ENCODE data around the gene HOXA6. TPM values are rescaled to one million over a fixed set of nuclear protein-coding genes. Genes with fewer than 3 reads are reported as not detected.

Gene HOXA6
- total RNA-seq, 1 experiment from 2014 or later = 3.7 TPM

DNA sequence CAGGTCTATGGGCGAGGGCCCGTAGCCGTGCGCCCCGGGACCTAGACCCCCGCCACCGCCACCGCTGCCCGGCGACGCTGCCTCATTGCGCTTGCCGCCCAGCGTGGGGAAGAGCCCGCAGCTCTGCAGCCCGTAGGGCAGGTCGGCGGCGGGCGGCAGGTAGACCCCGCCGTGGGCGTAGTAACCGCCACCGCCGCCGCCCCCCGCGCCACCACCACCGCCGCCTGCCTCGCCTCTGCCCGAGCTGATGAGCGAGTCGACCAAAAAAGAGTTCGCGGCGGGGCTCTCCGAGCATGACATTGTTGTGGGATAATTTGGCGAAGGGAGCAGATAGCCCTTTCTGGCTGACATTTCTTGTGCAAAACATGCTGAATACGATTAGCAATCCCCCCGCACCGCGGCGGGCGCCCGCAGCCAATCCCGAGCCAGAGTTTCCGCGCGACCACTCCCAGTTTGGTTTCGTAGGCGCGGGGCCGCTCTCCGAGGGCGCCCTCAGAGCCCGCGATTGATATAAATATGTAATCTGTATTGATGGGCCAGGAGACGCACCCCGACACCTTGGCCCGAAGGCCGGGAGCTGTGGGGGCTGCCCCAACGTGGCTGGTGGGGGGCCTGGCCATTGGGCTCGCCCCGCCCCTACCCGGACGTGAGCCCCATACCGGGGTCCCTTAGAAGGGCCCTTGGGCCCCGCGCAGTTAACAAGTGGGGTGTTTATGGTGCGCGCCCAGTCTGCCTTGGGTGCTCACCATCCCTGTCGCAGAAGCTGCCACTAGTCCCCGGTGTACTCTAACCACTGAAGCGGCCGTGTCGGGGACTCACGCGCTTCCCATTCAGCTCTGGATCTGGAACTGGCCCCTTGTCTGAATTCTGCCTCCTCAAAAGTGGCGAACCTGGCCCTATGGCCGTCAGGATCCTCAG lies 26.6 kb upstream of the HOXA6 start, which contains the start of gene HOXA10:
Gene HOXA10, minus strand, starts transcription at position 365 of the 918 bp plus-strand sequence. Its CDS starts 14 bp downstream, at position 351.
- DNase-seq (ENCODE audit: low read depth) = no peak

DNA sequence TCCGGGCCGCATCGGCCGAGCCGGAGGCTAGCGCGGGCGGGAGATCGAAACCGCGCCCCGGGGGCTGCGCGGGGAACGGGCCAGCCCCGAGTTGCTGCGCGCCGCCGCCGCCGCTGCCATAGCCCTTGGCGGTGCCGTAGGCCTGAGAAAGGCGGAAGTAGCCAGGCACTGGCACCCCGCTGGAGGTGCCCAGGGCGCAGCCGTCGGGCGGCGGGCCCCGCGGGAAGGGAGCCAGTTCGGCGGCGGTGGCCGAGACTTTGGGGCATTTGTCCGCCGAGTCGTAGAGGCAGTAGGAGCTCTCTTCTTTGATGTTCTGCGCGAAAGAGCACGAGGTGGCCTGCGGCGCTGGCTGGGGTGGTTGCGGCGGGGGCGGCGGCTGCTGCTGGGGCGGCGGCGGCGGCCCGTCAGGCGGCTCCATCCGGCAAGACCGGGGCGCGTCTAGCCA lies 26.0 kb upstream of the HOXA6 start:
- DNase-seq (ENCODE audit: low read depth) = peak; percentile 65

DNA sequence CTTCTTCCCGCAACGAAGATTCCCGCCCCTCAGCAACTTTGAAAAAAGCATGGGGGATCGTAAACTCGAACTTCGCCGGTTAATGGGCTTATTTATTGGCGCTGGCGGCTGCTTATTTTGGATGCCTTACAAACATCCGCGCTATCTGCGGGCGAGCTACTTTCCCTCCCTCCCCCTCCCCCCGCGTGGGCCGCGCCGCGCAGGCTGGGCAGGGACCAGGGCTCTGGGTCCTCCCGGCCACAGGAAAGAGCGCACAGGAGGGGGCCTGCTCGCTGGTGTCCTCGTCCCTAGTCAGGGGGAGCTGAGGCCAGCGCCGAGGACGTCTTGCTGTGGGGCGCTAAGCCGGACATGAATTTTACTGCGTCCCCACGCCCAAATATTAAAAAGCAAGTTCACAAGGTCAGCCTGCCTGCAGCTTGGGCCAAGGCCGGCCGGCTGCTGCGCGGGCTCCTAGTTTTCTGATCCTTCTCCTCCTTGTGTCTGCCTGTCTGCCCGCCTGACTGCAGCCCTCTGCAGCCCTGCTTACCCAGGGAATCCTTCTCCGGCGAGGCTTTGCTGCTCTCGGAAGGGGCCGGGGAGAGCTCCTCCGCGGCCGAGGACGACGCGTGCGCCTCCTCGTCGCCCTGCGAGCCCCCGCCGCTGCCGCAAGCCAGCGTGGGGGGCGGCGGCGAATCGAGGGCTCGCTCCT lies 25.4 kb upstream of the HOXA6 start:
- DNase-seq (ENCODE audit: low read depth) = peak; percentile 76

DNA sequence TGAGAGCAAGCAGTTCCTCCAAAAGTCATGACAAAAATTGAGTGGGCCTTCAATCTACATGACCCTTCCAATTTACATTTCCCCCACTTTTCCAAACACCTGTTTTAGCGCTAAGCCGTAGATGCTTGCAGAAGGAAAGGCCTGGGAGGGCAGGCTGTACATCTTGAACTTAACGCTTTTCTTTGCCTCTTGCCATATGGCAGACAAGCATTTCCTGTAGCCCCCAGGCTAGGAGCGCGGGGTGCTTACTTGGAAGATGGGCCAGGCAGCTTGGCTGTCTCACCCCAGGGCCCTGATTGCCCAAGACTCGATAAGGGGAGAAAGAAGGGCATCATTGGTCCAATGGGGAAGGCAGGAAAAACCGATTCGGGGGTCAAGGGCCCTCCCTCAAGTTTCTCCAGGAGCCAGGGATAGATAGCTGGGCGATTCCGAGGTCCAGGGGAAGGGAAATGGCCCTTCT lies 24.8 kb upstream of the HOXA6 start:
- DNase-seq (ENCODE audit: low read depth) = peak; percentile 72

DNA sequence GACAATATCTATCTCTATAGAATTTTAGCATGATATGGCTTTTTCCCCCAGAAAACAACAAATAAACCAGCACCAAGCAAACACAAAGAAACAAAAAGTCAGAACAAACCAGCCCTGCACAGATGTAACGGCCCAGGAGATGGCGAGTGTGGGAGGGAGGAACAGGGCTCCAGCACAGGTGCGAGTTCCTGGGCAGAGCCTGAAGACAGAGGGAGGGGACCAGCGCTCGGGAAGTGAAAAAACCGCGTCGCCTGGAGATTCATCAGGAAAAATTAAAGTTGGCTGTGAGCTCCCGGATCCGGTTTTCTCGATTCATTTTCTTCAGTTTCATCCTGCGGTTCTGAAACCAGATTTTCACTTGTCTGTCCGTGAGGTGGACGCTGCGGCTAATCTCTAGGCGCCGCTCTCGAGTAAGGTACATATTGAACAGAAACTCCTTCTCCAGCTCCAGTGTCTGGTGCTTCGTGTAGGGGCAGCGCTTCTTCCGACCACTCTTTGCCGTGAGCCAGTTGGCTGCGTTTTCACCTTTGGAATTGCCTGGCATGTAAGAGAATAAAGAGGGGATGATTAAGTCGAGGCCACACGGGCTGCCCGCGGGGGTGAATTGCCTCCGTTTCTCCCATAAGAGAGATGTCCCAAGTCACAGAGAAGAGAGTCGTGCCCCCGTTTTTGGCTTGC lies 24.2 kb upstream of the HOXA6 start:
- DNase-seq (ENCODE audit: low read depth) = peak; percentile 74

DNA sequence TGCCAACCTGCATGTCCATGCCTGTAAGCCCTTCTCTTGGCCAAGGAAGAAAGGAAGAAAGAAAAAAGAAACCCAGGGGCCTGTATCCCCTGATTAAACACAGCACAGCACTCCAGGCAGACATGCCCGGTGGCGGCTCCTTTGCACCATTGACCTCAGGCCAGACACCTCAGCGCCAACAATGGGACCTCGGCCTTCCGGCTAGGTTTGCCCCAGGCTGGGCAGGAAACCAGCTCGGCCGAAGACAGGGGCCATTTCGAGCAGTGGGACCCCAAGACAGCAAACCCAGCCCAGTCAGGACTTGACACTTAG lies 23.7 kb upstream of the HOXA6 start:
- peak; percentile 72 for DNase-seq (ENCODE audit: low read depth)

DNA sequence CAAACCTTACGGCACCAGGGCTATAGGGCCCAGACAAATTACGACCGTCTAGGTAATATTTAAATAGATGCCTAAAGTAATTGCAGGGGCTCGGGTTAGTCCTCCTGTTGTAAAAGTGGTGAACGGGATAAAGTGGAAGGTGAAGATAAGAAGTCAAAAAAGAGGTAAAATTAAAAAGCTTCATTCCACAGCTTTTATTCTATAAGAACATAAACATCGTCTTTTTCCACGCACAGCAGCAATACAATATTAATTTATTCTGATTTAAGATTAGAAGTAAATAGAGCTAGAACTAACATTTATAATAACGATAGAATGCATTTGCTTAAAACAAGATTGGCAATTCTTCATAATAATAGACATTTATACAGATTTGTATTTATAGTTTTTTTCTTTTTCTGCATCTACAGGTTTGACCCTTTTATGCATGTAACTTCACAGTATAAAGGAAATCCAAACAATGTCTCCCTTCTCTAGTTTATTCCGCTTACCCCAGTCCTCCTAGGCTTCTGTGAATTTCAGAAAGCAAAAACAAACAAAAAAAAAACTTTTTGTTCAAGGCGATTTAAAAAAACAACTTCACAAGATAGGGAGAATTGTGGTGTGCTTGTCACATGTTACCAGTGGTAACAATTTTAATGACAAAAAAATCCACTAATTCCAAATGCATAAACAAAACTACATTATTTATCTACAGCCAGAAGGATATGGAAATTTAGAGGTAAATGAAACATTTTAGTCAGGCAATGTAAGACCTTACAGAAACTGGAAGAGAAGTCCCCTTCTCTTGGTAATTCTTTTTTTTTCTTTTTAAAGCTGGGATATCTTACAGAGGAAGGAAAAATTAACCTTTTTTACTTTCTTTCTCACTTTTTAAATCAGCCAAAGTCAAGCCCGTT lies 23.1 kb upstream of the HOXA6 start:
- DNase-seq (ENCODE audit: low read depth) = no peak

DNA sequence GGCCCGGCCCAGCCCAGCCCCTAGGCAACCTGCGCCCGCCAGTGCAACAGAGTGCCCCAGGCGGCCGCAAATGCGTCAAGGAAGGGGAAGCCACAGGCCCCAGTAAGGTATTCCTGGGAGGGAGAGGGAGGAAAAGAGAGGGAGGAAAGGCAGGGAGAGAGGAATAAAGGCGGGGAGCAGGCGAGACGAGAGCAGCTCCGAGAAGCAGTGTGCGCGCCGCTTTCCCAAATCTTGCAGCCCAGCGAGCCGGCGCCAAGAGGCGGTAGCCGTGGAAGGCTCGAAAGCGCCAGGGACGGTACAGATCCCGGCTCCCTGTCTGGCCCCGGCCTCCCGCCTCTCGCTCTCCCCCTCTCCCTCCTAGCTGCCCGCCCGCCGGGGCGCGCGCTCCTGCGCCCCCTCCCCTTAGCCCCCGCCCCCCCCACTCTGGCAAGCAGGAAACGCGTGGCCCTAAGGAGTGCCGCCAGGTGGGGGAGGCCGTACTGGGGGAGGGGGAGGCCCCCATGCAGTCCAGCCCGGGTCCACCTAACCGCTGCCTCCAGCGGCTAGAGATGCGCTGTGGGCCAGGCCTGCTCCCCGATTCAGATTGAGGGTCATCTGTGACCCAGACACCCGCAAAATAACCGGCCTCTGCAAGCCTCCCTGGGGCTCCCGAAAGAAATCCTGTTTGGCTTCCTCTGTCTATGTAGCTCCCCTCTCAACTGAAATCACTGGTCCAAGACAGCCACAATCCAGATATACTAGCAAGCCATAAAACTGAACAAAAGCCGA lies 22.3 kb upstream of the HOXA6 start:
- DNase-seq (ENCODE audit: low read depth) = peak; percentile 82

DNA sequence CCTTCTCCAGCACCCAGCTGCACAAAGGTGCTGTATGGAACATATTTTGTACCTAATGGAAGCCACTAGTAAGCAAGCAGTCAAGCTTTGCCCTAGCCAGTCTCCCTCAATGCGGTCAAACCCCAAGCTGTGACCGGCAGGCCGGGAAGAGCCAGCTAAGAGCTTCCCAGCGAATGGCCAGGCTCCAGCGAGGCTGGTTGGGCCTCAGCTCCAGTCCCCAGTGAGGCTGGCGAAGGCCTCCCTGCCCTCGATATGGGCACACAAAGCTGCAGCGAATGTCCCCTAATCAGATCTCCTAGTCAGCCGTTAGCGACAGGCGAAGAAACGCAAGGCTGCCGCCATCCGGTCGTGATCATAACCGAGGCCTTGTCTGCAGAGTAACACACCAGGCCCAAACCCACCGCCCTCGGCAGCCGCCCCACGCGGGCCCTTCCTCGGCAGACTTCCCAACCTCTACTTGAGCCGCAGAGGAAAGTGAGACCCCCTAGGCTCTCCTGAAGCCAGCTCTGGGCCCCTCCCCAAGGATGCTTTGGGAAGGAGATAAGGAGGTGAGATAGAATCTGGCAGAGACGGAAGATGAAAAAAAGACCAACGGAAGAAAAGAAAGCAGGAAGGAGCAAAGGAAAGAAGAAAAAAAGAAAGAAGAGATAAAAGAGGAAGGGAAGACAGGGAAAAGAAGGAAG lies 20.8 kb upstream of the HOXA6 start:
- DNase-seq (ENCODE audit: low read depth) = peak; percentile 60

DNA sequence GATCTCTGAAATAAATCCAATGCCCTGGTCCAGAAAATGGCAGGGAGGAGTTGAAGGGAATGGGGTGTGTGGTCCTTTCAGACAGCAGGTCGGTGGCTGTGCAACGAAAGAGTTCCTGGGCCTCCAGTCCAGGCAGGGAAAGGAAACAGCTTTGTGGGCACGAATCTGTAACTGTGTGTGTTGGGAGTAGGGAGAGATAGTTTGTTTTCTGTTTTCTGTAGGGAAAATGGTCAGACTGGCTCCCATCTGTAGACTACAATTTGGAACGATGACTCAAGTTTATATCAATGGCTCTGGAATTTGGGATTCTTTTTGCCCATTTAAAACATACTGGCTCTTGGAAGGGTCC lies 20.3 kb upstream of the HOXA6 start:
- DNase-seq (ENCODE audit: low read depth) = peak; percentile 65

DNA sequence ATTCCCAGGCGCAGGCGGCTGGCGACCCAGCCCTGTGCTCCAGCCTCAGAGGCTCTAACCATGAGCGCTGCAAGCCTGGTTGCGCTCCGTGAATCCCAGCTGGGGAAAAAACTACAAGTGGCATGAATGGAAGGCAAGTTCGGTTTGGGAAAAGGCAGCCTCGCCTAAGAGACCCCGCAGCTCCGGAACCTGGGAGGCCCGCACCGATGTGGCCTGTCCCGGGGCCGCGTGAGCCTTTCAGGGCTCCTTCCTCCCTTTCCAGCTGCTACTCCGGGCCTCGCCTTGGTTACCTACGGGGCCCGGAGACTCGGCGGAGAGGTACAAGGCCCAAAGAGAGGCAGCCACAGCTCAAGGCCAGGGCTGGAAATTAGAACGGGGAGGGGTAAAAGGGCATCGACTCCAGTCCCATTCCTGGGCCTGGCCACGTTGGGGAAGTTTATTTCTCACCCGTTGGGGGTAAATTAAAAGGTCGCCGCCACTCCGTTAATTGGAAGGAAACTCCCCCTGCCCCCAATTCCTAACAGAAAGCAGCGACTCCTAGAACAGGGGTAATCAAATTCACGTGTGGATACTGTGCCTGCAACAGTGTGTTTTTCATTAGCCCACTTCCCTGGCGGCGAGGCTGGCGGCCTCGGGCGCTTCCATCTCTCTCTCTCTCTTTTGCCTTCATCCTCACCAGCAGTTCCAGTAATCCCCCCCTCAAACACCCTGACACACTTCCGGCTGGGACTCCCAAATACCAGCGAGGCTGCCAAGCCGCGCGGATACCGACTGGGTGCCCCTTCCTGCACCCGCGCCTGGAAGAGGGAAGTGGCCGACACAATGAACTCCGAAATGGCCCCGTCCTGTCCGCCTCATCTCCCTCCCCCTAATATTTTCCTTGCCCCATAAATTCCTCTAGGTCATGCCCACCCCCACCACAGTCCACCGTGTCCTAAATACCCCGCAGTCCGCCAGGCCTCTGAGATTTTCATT lies 19.2 kb upstream of the HOXA6 start:
- DNase-seq (ENCODE audit: low read depth) = peak; percentile 83

DNA sequence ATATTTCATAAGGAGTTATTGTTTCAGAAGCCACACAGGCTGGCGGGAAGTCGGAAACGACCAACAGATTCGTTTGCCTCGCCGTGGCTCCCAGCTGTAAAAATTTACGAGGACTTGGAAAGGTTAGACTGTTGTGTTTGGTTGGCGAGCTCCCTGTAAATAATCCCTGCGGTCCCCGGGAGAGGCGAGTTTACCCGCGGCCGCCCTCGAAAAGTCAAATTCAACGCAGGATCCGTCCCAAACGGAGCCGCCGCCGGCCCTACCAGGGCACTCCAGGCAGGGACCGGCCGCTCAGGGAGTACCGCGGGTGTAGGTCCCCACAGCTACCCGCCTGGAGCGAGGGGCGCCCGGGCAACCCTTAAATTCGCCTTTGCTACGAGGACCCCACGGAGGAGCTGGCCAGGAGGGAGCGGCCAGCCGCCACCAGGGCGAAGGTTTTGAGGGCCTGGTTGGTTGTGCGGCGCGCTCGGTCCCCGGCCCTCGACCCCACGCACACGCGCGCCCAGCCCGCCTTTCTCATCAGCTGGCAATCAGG lies 18.5 kb upstream of the HOXA6 start:
- peak; percentile 65 for DNase-seq (ENCODE audit: low read depth)

DNA sequence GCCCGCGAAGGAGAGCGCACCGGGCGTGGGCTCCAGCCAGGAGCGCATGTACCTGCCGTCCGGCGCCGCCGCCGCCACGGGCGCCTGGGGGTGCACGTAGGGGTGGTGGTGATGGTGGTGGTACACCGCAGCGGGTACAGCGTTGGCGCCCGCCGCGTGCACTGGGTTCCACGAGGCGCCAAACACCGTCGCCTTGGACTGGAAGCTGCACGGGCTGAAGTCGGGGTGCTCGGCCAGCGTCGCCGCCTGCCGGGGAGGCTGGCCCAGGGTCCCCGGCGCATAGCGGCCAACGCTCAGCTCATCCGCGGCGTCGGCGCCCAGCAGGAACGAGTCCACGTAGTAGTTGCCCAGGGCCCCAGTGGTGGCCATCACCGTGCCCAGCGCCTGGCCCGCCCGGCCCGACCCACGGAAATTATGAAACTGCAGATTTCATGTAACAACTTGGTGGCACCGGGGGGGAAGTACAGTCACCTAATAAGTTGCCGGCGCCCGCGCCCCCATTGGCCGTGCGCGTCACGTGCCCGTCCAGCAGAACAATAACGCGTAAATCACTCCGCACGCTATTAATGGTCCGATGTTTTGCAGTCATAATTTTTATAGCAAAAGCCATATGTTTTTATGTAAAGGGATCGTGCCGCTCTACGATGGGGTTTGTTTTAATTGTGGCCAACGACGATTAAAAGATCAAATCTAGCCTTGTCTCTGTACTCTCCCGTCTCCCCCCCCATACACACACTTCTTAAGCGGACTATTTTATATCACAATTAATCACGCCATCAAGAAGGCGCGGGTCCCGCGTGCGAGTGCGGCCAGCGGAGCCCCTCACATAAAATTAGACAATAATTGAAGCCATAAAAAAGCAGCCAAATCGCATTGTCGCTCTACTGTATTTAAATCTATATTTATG lies 17.8 kb upstream of the HOXA6 start, which contains the start of gene HOXA9:
Gene HOXA9, minus strand, starts transcription at position 449 of the 907 bp plus-strand sequence. Its CDS starts 80 bp downstream, at position 369.
- DNase-seq (ENCODE audit: low read depth) = peak; percentile 93

DNA sequence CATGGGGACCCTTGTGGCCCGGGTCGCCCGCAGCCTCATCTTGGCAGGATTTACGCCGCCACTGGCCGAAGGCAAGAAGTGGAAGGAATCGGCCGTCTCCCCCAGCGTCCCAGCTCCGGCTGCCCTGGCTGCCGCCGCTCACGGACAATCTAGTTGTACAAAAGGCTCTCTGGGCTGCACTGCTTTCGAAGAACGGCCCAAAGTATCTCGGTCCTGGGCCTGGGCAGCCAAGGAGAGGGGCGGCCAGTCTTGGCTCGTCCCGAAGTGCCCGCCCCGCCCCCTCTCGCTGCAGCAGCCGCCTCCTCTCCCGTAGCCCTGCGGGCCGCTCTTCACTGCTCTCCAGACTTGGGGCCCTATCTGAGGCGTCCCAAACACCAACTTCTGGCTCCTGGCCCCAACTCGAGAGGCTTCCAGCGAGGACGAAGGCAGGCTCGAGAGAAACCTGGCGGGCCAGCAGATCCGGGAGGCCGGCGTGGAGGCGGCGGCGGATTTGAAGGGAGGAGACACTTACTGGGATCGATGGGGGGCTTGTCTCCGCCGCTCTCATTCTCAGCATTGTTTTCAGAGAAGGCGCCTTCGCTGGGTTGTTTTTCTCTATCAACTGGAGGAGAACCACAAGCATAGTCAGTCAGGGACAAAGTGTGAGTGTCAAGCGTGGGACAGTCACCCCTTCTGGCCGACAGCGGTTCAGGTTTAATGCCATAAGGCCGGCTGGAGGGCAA lies 17.0 kb upstream of the HOXA6 start:
- peak; percentile 60 for DNase-seq (ENCODE audit: low read depth)

DNA sequence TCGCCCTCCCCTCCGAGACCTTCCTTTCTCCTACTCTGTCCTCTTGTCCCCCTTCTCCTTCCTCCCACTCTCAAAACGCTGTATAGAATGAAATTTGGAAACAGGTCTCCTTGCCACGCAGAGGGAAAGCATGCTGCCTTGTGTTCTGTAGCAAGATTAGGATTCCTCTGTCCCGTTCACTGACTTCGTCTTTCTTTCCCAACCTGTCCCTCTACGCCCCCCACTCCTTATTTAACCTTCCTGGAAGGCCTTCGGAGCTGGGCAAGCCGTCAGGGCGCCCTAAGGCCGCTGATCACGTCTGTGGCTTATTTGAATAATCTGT lies 16.4 kb upstream of the HOXA6 start:
- peak; percentile 28 for DNase-seq (ENCODE audit: low read depth)

DNA sequence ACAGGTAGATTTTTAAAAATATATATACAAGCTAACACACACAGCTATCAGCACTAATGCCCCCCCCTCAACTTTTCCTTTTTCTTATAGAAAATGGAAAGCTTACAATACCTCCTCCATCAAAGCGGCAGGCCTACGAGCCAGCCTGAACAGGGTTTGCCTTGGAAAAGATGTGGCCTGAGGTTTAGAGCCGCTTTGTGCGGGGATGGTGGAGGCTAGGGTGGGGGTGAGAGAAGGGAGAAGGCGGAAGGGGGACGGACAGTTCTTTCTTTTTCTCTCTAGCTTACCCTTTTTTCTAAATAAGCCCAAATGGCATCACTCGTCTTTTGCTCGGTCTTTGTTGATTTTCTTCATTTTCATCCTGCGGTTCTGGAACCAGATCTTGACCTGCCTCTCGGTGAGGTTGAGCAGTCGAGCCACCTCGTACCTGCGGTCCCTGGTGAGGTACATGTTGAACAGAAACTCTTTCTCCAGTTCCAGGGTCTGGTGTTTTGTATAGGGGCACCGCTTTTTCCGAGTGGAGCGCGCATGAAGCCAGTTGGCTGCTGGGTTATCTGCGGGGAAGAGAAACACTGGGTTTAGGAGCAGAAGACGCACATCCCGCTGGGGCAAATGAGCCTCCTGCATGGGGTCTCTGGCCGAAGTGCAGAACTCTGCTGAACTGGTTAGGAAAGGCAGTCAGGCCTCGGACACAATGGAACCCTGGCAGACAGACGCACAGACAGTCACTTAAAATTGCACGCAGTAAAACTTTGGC lies 15.9 kb upstream of the HOXA6 start:
- DNase-seq (ENCODE audit: low read depth) = peak; percentile 40
